IMR-90 (cell line): ENCODE data around the gene PRAMEF33. TPM values are rescaled to one million over a fixed set of nuclear protein-coding genes. Genes with fewer than 3 reads are reported as not detected.
A peak's percentile ranks its signal among the peaks of the same experiment; 100 is the strongest.
"Not testable (repeated sequence)": the region's sequence is repeated elsewhere in the genome, so short reads cannot be mapped to it uniquely, and the experiment has no call there.

ENCODE experiments used
- ATAC-seq: fragments of 200-7000 bp; cut with Tn5 transposase; 2 replicates; pipeline ENCODE4 v1.9.1; 2020; ENCODE audit warnings: low read depth, mild to moderate bottlenecking, moderate library complexity
- BruUV-seq: library from RNA; stranded (reverse); fragments of 400-500 nt; replicated peaks from 2 replicates; lab custom pipeline; 2021; lab: Mats Ljungman, UMichigan
- CTCF ChIA-PET: fragments of 300-600 bp; formaldehyde crosslinking; extraction: SDS; loops from one replicate; lab custom pipeline; 2021; ENCODE audit warnings: antibody characterized with exemption; lab: Yijun Ruan, JAX
- POLR2A ChIA-PET: fragments of 300-600 bp; sonication (Branson Sonifier 250); formaldehyde crosslinking; loops from one replicate; lab custom pipeline; 2022; ENCODE audit warnings: antibody characterized with exemption; ENCODE audit not compliant: unreplicated experiment; lab: Charles Lee
- DNase-seq: peaks from one replicate; pipeline ENCODE4 v3.0.0; 2013
- H2AFZ ChIP-seq: replicated peaks from 2 replicates; pipeline ENCODE3; 2013; ENCODE audit warnings: low read length, mild to moderate bottlenecking; ENCODE audit not compliant: poor library complexity
- H2AK5ac ChIP-seq: 2 replicates; pipeline ENCODE4 v1.6.1; 2013; ENCODE audit warnings: low read depth, low read length, inconsistent platforms
- H2AK9ac ChIP-seq: replicated peaks from 2 replicates; pipeline ENCODE3; 2013; ENCODE audit warnings: mild to moderate bottlenecking, low read depth, low read length, moderate library complexity; ENCODE audit not compliant: poor library complexity
- H2BK120ac ChIP-seq: 2 replicates; pipeline ENCODE4 v1.6.1; 2013; ENCODE audit warnings: low read depth, low read length, inconsistent platforms
- H2BK15ac ChIP-seq: 3 replicates; pipeline ENCODE4 v1.6.1; 2013; ENCODE audit warnings: low read depth, low read length, inconsistent platforms
- H2BK20ac ChIP-seq: 2 replicates; pipeline ENCODE4 v1.6.1; 2013; ENCODE audit warnings: low read depth, mild to moderate bottlenecking, inconsistent platforms, low read length, moderate library complexity
- H2BK5ac ChIP-seq: 2 replicates; pipeline ENCODE4 v1.6.1; 2013; ENCODE audit warnings: mild to moderate bottlenecking, low read depth, low read length, inconsistent platforms; ENCODE audit not compliant: poor library complexity, severe bottlenecking
- H3K14ac ChIP-seq: replicated peaks from 2 replicates; pipeline ENCODE4 v1.6.1; 2013; ENCODE audit warnings: low read depth, low read length, inconsistent platforms
- H3K18ac ChIP-seq: 2 replicates; pipeline ENCODE4 v1.6.1; 2013; ENCODE audit warnings: low read depth, low read length, control low read depth
- H3K23ac ChIP-seq: 2 replicates; pipeline ENCODE4 v1.6.1; 2013; ENCODE audit warnings: low read depth, low read length, inconsistent platforms
- H3K27ac ChIP-seq: 2 replicates; pipeline ENCODE4 v1.5.1; 2013; ENCODE audit warnings: mild to moderate bottlenecking, control low read depth, low read length; ENCODE audit not compliant: insufficient read depth
- H3K27me3 ChIP-seq: 2 replicates; pipeline ENCODE4 v1.6.1; 2013; ENCODE audit warnings: low read length; ENCODE audit not compliant: control insufficient read depth, insufficient read depth
- H3K36me3 ChIP-seq: 2 replicates; pipeline ENCODE4 v1.6.1; 2013; ENCODE audit warnings: low read length, mixed read lengths; ENCODE audit not compliant: control insufficient read depth, insufficient read depth
- H3K4ac ChIP-seq: 2 replicates; pipeline ENCODE4 v1.6.1; 2013; ENCODE audit warnings: low read depth, low read length, inconsistent platforms
- H3K4me1 ChIP-seq: 2 replicates; pipeline ENCODE4 v1.6.1; 2013; ENCODE audit warnings: low read length, mixed read lengths; ENCODE audit not compliant: control insufficient read depth, insufficient read depth
- H3K4me2 ChIP-seq: 2 replicates; pipeline ENCODE4 v1.6.1; 2013; ENCODE audit warnings: low read depth, mild to moderate bottlenecking, control low read depth, low read length, moderate library complexity
- H3K4me3 ChIP-seq: 2 replicates; pipeline ENCODE4 v1.5.1; 2013; ENCODE audit warnings: low read depth, mild to moderate bottlenecking, control low read depth, low read length, moderate library complexity; ENCODE audit not compliant: insufficient read depth
- H3K56ac ChIP-seq: 2 replicates; pipeline ENCODE4 v1.6.1; 2013; ENCODE audit warnings: low read length, inconsistent platforms; ENCODE audit not compliant: insufficient read depth; ENCODE audit errors: extremely low read depth
- H3K79me1 ChIP-seq, 2 experiments: 2 replicates each; pipeline ENCODE4 v1.6.1; 2013; ENCODE audit warnings: low read length in 2 of 2, inconsistent platforms in 1 of 2, low read depth in 1 of 2
- H3K9ac ChIP-seq: 2 replicates; pipeline ENCODE4 v1.6.1; 2013; ENCODE audit warnings: low read depth, low read length, control low read depth
- H3K9me1 ChIP-seq: 2 replicates; pipeline ENCODE4 v1.6.1; 2013; ENCODE audit warnings: low read length, inconsistent platforms; ENCODE audit not compliant: insufficient read depth
- H3K9me3 ChIP-seq: 2 replicates; pipeline ENCODE4 v1.6.1; 2013; ENCODE audit warnings: low read length; ENCODE audit not compliant: control insufficient read depth, insufficient read depth
- H4K20me1 ChIP-seq: 2 replicates; pipeline ENCODE4 v1.6.1; 2013; ENCODE audit warnings: low read length, inconsistent platforms; ENCODE audit not compliant: insufficient read depth
- H4K5ac ChIP-seq: 2 replicates; pipeline ENCODE4 v1.6.1; 2013; ENCODE audit warnings: mild to moderate bottlenecking, low read depth, low read length, control low read depth
- H4K8ac ChIP-seq, 2 experiments: 2 replicates each; pipeline ENCODE4 v1.6.1; 2013; ENCODE audit warnings: low read depth in 2 of 2, low read length in 2 of 2, control low read depth in 1 of 2, inconsistent platforms in 1 of 2
- H4K91ac ChIP-seq: 2 replicates; pipeline ENCODE4 v1.6.1; 2013; ENCODE audit warnings: low read depth, low read length, inconsistent platforms; ENCODE audit not compliant: insufficient read depth
- CTCF ChIP-seq: conservative IDR thresholded peaks from 2 replicates; pipeline ENCODE4 v1.5.1; 2012; ENCODE audit warnings: mild to moderate bottlenecking, low read depth, low read length, improper control_type of control experiment
- RAD21 ChIP-seq: IDR thresholded peaks from 2 replicates; pipeline ENCODE4 v1.6.1; 2012; ENCODE audit warnings: low read length, improper control_type of control experiment
- WGBS, 2 experiments: methylation state at CpG; one replicate each; pipeline versions ENCODE4 v1.1.5 to v1.1.7; 2013; ENCODE audit warnings: missing lambda C conversion rate in 2 of 2; ENCODE audit not compliant: insufficient read length in 1 of 2; ENCODE audit errors: extremely low coverage in 2 of 2; 5-methylcytosine and 5-hydroxymethylcytosine counted together
- dilution Hi-C: fragments of 300-500 bp; cut with HindIII; formaldehyde crosslinking; loops from one replicate; pipeline ENCODE4 v1.14.3; 2018; ENCODE audit warnings: low sequenced_read_pairs; ENCODE audit not compliant: unreplicated experiment
- in situ Hi-C: fragments of 300-500 bp; cut with MboI; formaldehyde crosslinking; loops from 3 replicates; pipeline ENCODE4 v1.14.3; 2019; ENCODE audit warnings: low sequenced_read_pairs, inconsistent platforms, mixed read lengths
- intact Hi-C: fragments of 100-400 bp; cut with micrococcal nuclease; formaldehyde crosslinking; loops from 2 replicates; pipeline ENCODE4 v1.10.0; 2022
- microRNA-seq, 2 experiments: library from miRNA; stranded (forward) in 1 of 2; unstranded in 1 of 2; fragments of 10-50 nt in 1 of 2; fragments of <30 nt in 1 of 2; gene quantifications in 1 of 2; microRNA quantifications in 1 of 2; one replicate each; pipeline versions ENCODE3 to v1.1.0; 2013 to 2020; ENCODE audit not compliant: insufficient read depth in 1 of 2, insufficient read length in 1 of 2, unreplicated experiment in 1 of 2
- polyA plus RNA-seq, 3 experiments: library from polyadenylated mRNA; depleted of rRNA; stranded (reverse); fragments of >200 nt; gene quantifications; 2 replicates each; pipeline ENCODE4 v1.2.3, GENCODE V29; 2012; ENCODE audit warnings: low replicate concordance in 1 of 3
- small RNA-seq, 5 experiments: library from RNA; depleted of rRNA; stranded (forward); fragments of <200 nt; gene quantifications; one replicate each; pipeline ENCODE3, GENCODE V24; 2012
- total RNA-seq: library from RNA; depleted of rRNA; stranded (reverse); fragments of >200 nt; gene quantifications from 2 replicates; pipeline ENCODE4 v1.2.3, GENCODE V29; 2012; rRNA removed

The PRAMEF33 gene
- total and polyA plus RNA-seq, 2 of the 4 experiments (the other 2 are of a cell fraction): not detected

GRCh38 chr1:13356774-13357173 is 53.4 kb downstream of the PRAMEF33 start:
- dilution Hi-C loops, in situ Hi-C loops: not testable (repeated sequence)
- intact Hi-C loops: loop anchor here (5.0 kb wide), 1 partner anchor 606 kb away; no protein-coding TSS in a partner anchor

More at GRCh38 chr1:13356774-13357173, 53.4 kb downstream of the PRAMEF33 start:
- H3K4me1 ChIP-seq, H4K8ac ChIP-seq, H2BK5ac ChIP-seq, H3K79me1 ChIP-seq, H3K9me3 ChIP-seq, H3K27ac ChIP-seq, H2BK15ac ChIP-seq, H4K91ac ChIP-seq, H3K36me3 ChIP-seq, CTCF ChIA-PET, H3K9ac ChIP-seq, H2AK9ac ChIP-seq, POLR2A ChIA-PET, H2BK20ac ChIP-seq, H4K5ac ChIP-seq, H4K20me1 ChIP-seq, BruUV-seq, H3K27me3 ChIP-seq, H3K4ac ChIP-seq, H3K9me1 ChIP-seq, ATAC-seq, H3K4me2 ChIP-seq, H3K56ac ChIP-seq, H2BK120ac ChIP-seq, H3K14ac ChIP-seq, H3K4me3 ChIP-seq, H2AK5ac ChIP-seq, H3K18ac ChIP-seq, H2AFZ ChIP-seq, H3K23ac ChIP-seq: not testable (repeated sequence)
- TF ChIP-seq RAD21 (peak; percentile 35), CTCF (peak; percentile 36)
- WGBS, 2 experiments: no CpG with 5 or more reads among the region's 5 CpGs
- peak; percentile 22 for DNase-seq

Small RNAs within 50 kb of the gene (microRNA-seq; reads per million reads assigned to microRNA genes)
- gene RNU6-771P (ENCODE audit: insufficient read depth, insufficient read length): not detected

Small RNAs within 50 kb of the gene (small RNA-seq; reads per million reads assigned to genes)
- gene RNU6-771P: 0 reads per million in 5 experiments

Other genes with a start within 250 kb of the PRAMEF33 start
- gene PRAMEF27, start 247.0 kb upstream of the PRAMEF33 start, total RNA-seq: not detected in 2 replicates
- gene PRAMEF27, start 247.0 kb upstream of the PRAMEF33 start, polyA plus RNA-seq (2012; rRNA removed): not detected in 2 replicates
- not detected in 2 replicates for gene HNRNPCL3, start 242.8 kb upstream of the PRAMEF33 start, total RNA-seq
- not detected in 2 replicates for gene HNRNPCL3, start 242.8 kb upstream of the PRAMEF33 start, polyA plus RNA-seq (2012; rRNA removed)
- not detected in 2 replicates for gene PRAMEF25, start 232.8 kb upstream of the PRAMEF33 start, total RNA-seq
- not detected in 2 replicates for gene PRAMEF25, start 232.8 kb upstream of the PRAMEF33 start, polyA plus RNA-seq (2012; rRNA removed)
- gene HNRNPCL2, start 186.7 kb upstream of the PRAMEF33 start, total RNA-seq: not detected in 2 replicates
- gene HNRNPCL2, start 186.7 kb upstream of the PRAMEF33 start, polyA plus RNA-seq (2012; rRNA removed): not detected in 2 replicates
- not detected in 2 replicates for gene PRAMEF26, start 147.5 kb upstream of the PRAMEF33 start, total RNA-seq
- not detected in 2 replicates for gene PRAMEF26, start 147.5 kb upstream of the PRAMEF33 start, polyA plus RNA-seq (2012; rRNA removed)
- gene HNRNPCL4, start 137.9 kb upstream of the PRAMEF33 start, total RNA-seq: not detected in 2 replicates
- not detected in 2 replicates for gene HNRNPCL4, start 137.9 kb upstream of the PRAMEF33 start, polyA plus RNA-seq (2012; rRNA removed)
- gene PRAMEF9, start 131.7 kb upstream of the PRAMEF33 start, total RNA-seq: not detected in 2 replicates
- not detected in 2 replicates for gene PRAMEF9, start 131.7 kb upstream of the PRAMEF33 start, polyA plus RNA-seq (2012; rRNA removed)
- not detected in 2 replicates for gene PRAMEF13, start 102.1 kb upstream of the PRAMEF33 start, total RNA-seq
- not detected in 2 replicates for gene PRAMEF13, start 102.1 kb upstream of the PRAMEF33 start, polyA plus RNA-seq (2012; rRNA removed)
- not detected in 2 replicates for gene PRAMEF18, start 77.4 kb upstream of the PRAMEF33 start, total RNA-seq
- gene PRAMEF18, start 77.4 kb upstream of the PRAMEF33 start, polyA plus RNA-seq (2012; rRNA removed): not detected in 2 replicates
- not detected in 2 replicates for gene PRAMEF5, start 49.3 kb upstream of the PRAMEF33 start, total RNA-seq
- not detected in 2 replicates for gene PRAMEF5, start 49.3 kb upstream of the PRAMEF33 start, polyA plus RNA-seq (2012; rRNA removed)
- gene PRAMEF8, start 18.4 kb upstream of the PRAMEF33 start, total RNA-seq: not detected in 2 replicates
- not detected in 2 replicates for gene PRAMEF8, start 18.4 kb upstream of the PRAMEF33 start, polyA plus RNA-seq (2012; rRNA removed)
- not detected in 2 replicates for gene PRAMEF15, start 12.0 kb downstream of the PRAMEF33 start, total RNA-seq
- not detected in 2 replicates for gene PRAMEF15, start 12.0 kb downstream of the PRAMEF33 start, polyA plus RNA-seq (2012; rRNA removed)
- not detected in 2 replicates for gene PRAMEF14, start 43.6 kb downstream of the PRAMEF33 start, total RNA-seq
- gene PRAMEF14, start 43.6 kb downstream of the PRAMEF33 start, polyA plus RNA-seq (2012; rRNA removed): not detected in 2 replicates
- not detected in 2 replicates for gene PRAMEF19, start 68.4 kb downstream of the PRAMEF33 start, total RNA-seq
- not detected in 2 replicates for gene PRAMEF19, start 68.4 kb downstream of the PRAMEF33 start, polyA plus RNA-seq (2012; rRNA removed)
- gene PRAMEF17, start 86.1 kb downstream of the PRAMEF33 start, total RNA-seq: not detected in 2 replicates
- not detected in 2 replicates for gene PRAMEF17, start 86.1 kb downstream of the PRAMEF33 start, polyA plus RNA-seq (2012; rRNA removed)
- not detected in 2 replicates for gene PRAMEF20, start 106.9 kb downstream of the PRAMEF33 start, total RNA-seq
- gene PRAMEF20, start 106.9 kb downstream of the PRAMEF33 start, polyA plus RNA-seq (2012; rRNA removed): not detected in 2 replicates
- not detected in 2 replicates for gene LRRC38, start 210.5 kb downstream of the PRAMEF33 start, total RNA-seq
- not detected in 2 replicates for gene LRRC38, start 210.5 kb downstream of the PRAMEF33 start, polyA plus RNA-seq (2012; rRNA removed)